Stimulated activated CD4-positive, alpha-beta T cell treated with anti-CD3 and anti-CD28 coated beads, Interleukin-4, amount 100 ng/mL, for 1 hour (primary cell): Measurements from ENCODE around the gene ODF2.
"Not testable (repeated sequence)": the region's sequence is repeated elsewhere in the genome, so short reads cannot be mapped to it uniquely, and the experiment has no call there.

ENCODE experiments used
- DNase-seq: peaks from one replicate; pipeline ENCODE4 v3.0.0-alpha.2; 2020

The ODF2 gene

GRCh38 chr9:128485414-128485855, 29.6 kb downstream of the ODF2 start:
- DNase-seq = no peak

DNA sequence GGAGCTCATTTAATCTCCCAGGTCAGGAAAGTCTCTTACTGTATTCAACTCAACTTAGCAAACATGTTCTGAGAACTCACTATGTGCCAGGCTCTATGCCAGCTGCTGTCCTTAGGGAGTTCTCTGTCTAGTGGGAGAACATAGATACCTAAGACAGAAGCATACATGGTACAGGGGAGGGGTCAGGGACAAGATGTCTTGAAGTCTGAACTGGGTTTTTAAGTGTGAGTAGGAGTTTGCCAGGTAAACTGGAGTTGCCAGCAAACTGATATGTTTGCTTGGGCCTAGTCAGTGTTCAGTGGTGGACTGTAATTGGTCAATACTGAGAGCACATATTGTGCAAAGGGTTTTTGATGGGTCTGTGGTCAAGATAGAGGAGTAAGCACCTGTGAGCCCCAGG, 30.4 kb downstream of the ODF2 start:
- no peak for DNase-seq

- no peak for DNase-seq
Measured at GRCh38 chr9:128493424-128493823, 37.6 kb downstream of the ODF2 start.

GRCh38 chr9:128494108-128494745, 38.4 kb downstream of the ODF2 start:
- DNase-seq = peak; percentile 18

- no peak for DNase-seq
Measured at GRCh38 chr9:128494746-128495129, 38.9 kb downstream of the ODF2 start.

DNA sequence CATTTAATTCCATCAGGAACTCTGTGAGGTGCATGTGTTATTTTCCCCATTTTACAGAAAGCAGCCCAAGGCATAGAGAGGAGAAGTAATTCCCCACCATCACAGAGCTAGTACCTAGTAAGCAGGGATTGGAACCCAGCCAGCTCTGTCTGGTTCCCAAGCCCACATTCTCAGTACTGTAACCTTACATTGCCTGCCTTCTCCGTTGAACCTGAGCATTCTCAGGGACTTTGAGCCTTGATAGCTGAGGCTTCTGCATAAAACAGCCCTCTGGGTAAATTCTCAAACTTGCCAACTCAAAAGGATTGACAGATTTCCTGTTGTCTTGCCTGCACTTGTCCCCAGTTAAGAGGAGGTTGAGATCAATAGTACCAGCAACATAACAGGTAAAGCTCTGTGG, 39.5 kb downstream of the ODF2 start:
- no peak for DNase-seq

- no peak for DNase-seq
Measured at GRCh38 chr9:128495804-128496417, 40.1 kb downstream of the ODF2 start.

- DNase-seq = no peak
Measured at GRCh38 chr9:128497824-128498610, 42.2 kb downstream of the ODF2 start.

- DNase-seq = no peak
Measured at GRCh38 chr9:128498911-128499310, 43.1 kb downstream of the ODF2 start.

DNA sequence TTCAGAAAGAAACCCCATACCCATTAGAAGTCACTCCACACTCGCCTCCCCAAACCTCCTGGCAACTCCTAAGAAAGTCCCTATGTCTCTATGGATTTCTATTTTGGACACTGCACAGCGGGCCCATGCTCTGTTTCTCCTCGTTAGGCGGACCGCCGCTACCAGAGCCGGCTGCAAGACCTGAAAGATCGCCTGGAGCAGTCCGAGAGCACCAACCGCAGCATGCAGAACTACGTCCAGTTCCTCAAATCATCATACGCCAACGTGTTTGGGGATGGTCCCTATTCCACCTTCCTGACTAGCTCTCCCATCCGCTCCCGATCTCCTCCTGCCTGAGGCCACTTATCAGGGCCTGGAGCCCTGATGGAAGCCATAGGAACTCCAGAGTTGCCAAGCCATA, 44.1 kb downstream of the ODF2 start:
- no peak for DNase-seq

DNA sequence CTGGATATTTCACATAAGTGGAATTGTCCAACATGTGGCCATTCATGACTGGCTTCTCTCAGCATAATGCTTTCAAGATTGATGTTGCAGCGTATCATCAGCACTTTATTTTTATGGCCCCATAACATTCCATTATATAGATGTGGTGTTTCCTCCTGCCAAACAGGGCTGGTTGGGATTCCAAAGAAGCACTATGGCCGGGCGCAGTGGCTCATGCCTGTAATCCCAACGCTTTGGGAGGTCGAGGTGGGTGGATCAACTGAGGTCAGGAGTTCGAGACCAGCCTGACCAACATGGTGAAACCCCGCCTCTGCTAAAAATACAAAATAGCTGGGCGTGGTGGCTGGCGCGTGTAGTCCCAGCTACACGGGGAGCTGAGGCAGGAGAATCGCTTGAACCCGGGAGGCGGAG, 47.6 kb downstream of the ODF2 start:
- DNase-seq = not testable (repeated sequence)

- DNase-seq = no peak
Measured at GRCh38 chr9:128503870-128504269, 48.1 kb downstream of the ODF2 start.

DNA sequence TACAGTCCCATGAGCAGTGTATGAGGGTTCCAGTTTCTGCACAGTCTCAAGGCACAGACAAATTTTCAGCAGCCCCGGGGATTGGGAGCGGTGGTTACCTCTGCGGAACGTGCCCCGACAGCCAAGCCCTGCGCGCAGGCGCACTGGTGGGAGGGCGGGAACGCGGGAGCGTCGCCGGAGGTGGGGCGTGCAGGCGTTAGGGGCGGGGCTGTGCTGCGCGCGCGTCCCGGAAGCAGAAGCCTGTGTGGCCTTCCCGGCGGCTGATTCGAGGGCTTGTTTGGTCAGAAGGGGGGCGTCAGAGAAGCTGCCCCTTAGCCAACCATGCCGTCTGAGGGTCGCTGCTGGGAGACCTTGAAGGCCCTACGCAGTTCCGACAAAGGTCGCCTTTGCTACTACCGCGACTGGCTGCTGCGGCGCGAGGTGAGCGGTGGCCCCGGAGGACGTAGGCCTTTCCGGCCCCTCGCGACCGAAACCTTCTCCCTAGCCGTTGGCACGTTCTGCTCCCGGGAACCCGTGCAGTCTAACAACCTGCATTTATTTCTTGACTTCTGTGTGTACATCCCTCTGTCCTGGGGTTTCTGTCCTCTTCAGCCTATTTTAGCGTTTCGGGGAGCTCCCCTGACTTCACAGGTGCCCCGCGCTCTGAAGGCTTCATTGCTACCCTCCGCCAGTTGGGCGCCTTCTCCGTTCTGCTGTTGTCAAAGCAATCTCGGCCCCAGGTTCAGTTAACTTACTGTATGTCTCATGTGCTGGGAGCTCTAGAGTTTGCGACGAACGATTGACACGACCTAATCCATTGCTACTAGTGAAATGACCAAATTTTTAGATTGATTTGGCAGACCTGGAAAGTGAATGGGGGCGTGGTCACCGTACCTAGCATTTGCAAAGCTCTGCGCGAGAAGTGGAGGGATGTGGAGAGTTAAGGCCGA, 48.9 kb downstream of the ODF2 start, which contains the start of gene GLE1:
TSS of gene GLE1 (plus strand) at position 235 of the 929 bp plus-strand sequence. CDS start at position 322, 87 bp downstream.
- DNase-seq = peak; percentile 99

DNA sequence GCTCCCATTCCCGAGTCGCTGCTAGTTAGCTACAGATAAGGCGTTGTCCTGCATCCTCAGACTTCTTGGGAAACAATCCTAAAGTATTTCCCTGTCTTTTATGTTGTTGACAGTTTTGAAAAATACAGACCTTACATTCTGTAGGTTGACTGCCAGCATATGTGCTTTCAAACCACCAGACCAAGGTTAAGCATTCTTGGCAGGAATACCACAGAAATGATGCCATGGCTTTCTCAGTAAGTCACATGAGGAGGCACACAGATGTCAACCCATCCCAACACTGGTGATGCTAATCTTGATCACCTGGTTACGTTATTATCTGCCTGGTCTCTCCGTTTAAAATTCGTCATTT, 49.6 kb downstream of the ODF2 start:
- DNase-seq = no peak

DNA sequence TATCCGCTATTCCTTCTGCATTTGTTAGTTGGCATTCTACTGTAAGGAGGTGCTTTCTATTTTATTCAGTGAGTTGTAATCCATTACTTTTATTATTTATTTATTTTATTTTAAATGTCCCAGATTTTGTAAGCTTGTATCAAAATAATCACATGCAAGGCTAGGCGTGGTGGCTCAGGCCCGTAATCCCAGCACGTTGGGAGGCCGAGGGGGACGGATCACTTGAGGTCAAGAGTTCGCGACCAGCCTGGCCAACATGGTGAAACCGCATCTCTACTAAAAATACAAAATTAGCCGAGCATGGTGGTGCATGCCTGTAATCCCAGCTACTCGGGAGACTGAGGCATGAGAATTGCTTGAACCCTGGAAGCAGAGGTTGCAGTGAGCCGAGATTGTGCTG, 50.1 kb downstream of the ODF2 start:
- DNase-seq = not testable (repeated sequence)

GRCh38 chr9:128512820-128513219, 57.0 kb downstream of the ODF2 start:
- DNase-seq = no peak

DNA sequence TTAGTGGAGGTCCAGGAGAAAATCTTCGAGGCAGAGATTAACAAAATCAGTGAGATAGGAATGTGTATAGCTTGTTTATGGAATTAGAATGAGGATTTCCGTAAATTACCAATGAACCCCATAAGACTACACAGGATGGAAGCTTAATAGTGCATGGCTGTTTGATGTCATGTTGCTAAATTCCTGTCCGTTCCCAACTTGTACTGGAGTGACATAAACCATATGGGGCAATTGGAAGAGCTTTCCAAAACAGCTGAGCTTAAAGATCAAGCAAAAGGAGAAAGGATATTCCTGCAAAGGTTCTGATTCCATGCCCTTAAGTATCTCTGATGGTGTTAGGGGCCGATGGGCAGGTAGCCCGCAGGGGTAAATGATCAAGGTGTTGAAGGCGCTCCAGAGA, 66.2 kb downstream of the ODF2 start:
- DNase-seq = no peak

DNA sequence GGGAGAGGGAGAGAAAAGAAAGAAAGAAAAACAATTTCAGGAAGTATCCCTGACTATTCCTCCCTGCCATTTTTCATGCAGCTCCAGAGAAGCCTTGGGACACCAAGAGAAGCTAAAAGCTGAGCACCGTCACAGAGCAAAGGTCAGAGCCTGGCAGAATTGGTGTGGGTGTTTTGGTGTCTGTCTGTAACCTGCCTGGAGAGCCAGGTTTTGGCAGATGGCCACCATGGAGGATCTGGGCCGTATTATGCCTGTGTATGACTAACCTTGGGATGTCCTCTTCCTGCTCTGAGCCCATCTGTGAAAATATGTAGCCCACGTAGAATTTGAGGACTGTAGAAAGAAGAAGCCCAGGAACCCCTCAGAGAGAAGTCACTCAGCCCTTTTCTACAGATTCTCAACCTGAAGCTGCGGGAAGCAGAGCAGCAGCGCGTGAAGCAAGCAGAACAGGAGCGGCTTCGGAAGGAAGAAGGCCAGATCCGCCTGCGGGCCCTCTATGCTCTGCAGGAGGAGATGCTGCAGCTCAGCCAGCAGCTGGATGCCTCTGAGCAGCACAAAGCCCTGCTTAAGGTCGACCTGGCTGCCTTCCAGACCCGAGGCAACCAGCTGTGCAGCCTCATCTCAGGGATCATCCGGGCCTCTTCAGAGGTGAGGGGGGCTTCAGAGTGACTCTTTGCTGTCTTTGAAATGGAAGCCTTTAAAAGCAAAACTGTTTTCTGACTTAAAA, 67.6 kb downstream of the ODF2 start:
- DNase-seq = no peak

GRCh38 chr9:128526720-128527119, 70.9 kb downstream of the ODF2 start:
- DNase-seq = no peak

DNA sequence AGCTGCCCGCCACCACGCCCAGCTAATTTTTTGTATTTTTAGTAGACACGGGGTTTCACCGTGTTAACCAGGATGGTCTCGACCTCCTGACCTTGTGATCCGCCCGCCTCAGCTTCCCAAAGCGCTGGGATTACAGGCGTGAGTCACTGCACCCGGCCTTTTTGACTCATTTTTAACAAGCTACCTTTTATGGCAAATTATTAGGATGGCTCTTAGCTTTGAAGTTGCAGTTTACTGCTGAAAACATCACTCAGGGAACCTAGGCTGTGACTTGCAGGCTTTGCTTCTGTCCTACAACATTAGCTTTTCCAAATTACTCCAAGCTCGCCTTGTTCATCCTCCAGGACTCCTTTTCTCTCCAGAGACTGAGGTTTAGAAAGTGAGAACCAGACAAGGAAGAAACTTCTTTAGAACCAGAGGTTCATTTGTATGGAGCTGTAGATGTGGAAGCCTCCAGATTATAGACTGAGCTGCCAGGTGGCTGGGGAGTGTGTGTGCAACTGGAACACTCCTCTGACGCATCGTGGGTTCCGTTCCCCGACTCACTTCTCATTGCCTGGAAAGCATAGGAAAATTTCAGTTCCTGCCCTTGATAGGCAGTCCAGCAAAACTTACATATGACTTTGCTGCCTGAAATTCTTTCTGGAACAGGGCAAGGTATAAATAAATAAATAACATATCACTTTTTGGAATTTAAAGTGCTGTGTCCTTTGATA, 72.8 kb downstream of the ODF2 start:
- no peak for DNase-seq

- DNase-seq = no peak
Measured at GRCh38 chr9:128529191-128529590, 73.4 kb downstream of the ODF2 start.

DNA sequence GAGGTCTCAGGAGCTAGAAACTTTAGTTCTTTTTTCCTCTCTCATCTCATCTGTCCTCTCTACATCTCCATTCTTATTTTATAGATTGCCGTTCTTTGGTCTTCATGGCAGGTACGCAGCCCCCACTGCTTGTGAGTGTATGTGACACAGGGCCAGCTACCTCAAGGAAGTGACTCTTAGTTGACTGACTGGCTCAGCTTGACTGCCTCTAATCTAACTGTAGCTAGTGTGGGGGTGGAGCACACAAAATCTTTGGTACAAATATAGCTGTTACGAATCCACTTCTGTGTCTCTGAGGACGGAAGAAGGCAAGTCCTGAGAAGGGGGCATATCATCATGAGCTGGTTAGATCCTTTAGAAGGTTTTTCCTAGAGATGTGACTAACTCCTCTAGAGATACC, 76.8 kb downstream of the ODF2 start:
- DNase-seq = no peak
